Astrocyte (in vitro differentiated cells and primary cell): ENCODE measurements around the gene COL18A1. TPM values are rescaled to one million over a fixed set of nuclear protein-coding genes. Genes with fewer than 3 reads are reported as not detected.

Source experiments
- DNase-seq: peaks from one replicate; pipeline ENCODE4 v3.0.0-alpha.2; 2010; ENCODE audit warnings: low read depth
- FAIRE-seq: peaks from 2 replicates; lab custom pipeline; 2011; peaks lifted over from hg19 to GRCh38; lab: Jason Lieb, UNC
- H2AFZ ChIP-seq: 2 replicates; pipeline ENCODE4 v1.6.0; 2012; ENCODE audit warnings: low read depth, low read length, inconsistent platforms
- H3K27ac ChIP-seq: 2 replicates; pipeline ENCODE4 v1.5.1; 2011; ENCODE audit warnings: low read depth, low read length, inconsistent platforms
- H3K27me3 ChIP-seq: 2 replicates; pipeline ENCODE4 v1.6.0; 2011; ENCODE audit warnings: low read length, inconsistent platforms; ENCODE audit not compliant: insufficient read depth
- H3K36me3 ChIP-seq: 2 replicates; pipeline ENCODE4 v1.5.1; 2011; ENCODE audit warnings: low read length, inconsistent platforms; ENCODE audit not compliant: insufficient read depth
- H3K4me1 ChIP-seq: 2 replicates; pipeline ENCODE4 v1.5.1; 2011; ENCODE audit warnings: low read length, inconsistent platforms; ENCODE audit not compliant: insufficient read depth
- H3K4me2 ChIP-seq: 2 replicates; pipeline ENCODE4 v1.6.0; 2012; ENCODE audit warnings: low read length, inconsistent platforms
- H3K4me3 ChIP-seq: 2 replicates; pipeline ENCODE4 v1.5.1; 2011; ENCODE audit warnings: low read depth, mild to moderate bottlenecking, low read length, inconsistent platforms; ENCODE audit not compliant: insufficient read depth
- H3K79me2 ChIP-seq: 2 replicates; pipeline ENCODE4 v1.6.0; 2012; ENCODE audit warnings: mild to moderate bottlenecking, low read length, inconsistent platforms; ENCODE audit not compliant: insufficient read depth
- H3K9ac ChIP-seq: 2 replicates; pipeline ENCODE4 v1.6.0; 2012; ENCODE audit warnings: mild to moderate bottlenecking, low read length, inconsistent platforms
- H3K9me3 ChIP-seq: 2 replicates; pipeline ENCODE4 v1.5.1; 2012; ENCODE audit warnings: low read depth, mild to moderate bottlenecking, low read length, inconsistent platforms; ENCODE audit not compliant: insufficient read depth
- H4K20me1 ChIP-seq: 2 replicates; pipeline ENCODE4 v1.6.0; 2012; ENCODE audit warnings: low read length, inconsistent platforms; ENCODE audit not compliant: insufficient read depth
- H3K27ac Mint-ChIP-seq: one replicate; pipeline ENCODE4 v1.8.0; 2021; ENCODE audit warnings: mild to moderate bottlenecking, mixed read lengths; ENCODE audit not compliant: unreplicated experiment
- H3K27me3 Mint-ChIP-seq: one replicate; pipeline ENCODE4 v1.8.0; 2021; ENCODE audit warnings: low read depth, mixed read lengths; ENCODE audit not compliant: unreplicated experiment
- H3K36me3 Mint-ChIP-seq: one replicate; pipeline ENCODE4 v1.8.0; 2021; ENCODE audit warnings: low read depth, mixed read lengths; ENCODE audit not compliant: unreplicated experiment
- H3K4me1 Mint-ChIP-seq: one replicate; pipeline ENCODE4 v1.8.0; 2021; ENCODE audit warnings: low read depth, mixed read lengths; ENCODE audit not compliant: unreplicated experiment
- H3K4me3 Mint-ChIP-seq: one replicate; pipeline ENCODE4 v1.8.0; 2021; ENCODE audit warnings: mild to moderate bottlenecking, moderate library complexity, mixed read lengths; ENCODE audit not compliant: unreplicated experiment
- H3K9me3 Mint-ChIP-seq: one replicate; pipeline ENCODE4 v1.8.0; 2021; ENCODE audit warnings: mild to moderate bottlenecking, mixed read lengths; ENCODE audit not compliant: unreplicated experiment
- EZH2 ChIP-seq: IDR thresholded peaks from 2 replicates; pipeline ENCODE4 v1.6.1; 2012; ENCODE audit warnings: mild to moderate bottlenecking, low read length, inconsistent platforms; ENCODE audit not compliant: insufficient read depth
- total RNA-seq: library from RNA; stranded (reverse); gene quantifications from 2 replicates; pipeline ENCODE4 v1.2.1, GENCODE V29; 2021
- TF ChIP-seq, protein P1 (sequence below): IDR thresholded peaks from 2 replicates; pipeline ENCODE4 v1.5.1; 2011; ENCODE audit warnings: low read depth, mild to moderate bottlenecking, inconsistent platforms, low read length, moderate library complexity; ENCODE audit not compliant: insufficient read depth

COL18A1 gene
- total RNA-seq, 1 donor from 2014 or later, result 616 TPM

DNA sequence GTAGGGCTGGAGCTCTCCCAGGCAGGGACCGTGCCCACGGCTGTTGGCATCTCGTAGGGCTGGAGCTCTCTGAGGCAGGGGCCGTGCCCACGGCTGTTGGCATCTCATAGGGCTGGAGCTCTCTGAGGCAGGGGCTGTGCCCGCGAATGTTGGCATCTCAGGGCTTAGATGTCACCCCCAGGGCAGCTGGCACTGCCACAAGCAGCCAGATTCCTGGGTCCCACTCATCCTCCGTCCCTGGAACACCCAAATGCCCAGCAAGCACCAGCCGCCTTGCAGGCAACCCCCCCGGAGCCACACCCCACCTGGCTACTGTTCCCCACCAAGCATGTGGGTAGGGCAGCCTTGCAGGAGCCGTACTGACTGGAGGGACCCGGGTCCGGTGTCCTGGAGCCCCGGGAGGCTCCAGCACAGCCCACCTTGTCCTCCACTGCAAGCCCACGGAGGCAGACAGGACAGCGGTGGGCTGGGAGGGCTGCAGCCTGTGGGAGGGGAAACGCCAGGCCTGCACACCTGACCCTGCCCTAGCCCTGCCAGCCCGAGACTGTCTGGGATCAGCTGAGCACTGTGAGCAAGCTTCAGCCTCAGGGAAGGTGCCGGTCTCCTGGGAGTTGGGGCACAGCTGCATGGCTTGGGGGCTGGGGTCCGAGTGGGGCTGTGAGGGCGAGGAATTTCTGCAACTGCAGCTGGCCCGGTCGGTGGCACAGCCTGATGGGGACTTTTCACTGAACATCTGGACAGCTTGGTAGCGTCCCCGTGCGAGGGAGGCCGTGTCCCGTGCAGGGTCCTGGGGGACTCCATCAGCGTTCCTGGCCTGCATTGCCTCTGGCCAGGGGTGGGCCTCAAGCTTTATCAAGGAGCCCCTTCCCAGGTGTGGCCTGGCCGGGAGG, 53.6 kb downstream of the COL18A1 start:
- Histone ChIP-seq H2AFZ (no peak overlapping the region), H3K79me2 (peaks cover 20% of the 10 kb centered on the region), H3K36me3 (no peaks in the 10 kb centered on the region), H4K20me1 (peaks cover 29% of the 10 kb centered on the region), H3K27ac (no peak overlapping the region), H3K4me3 (no peak overlapping the region), H3K4me1 (peaks cover 42% of the 10 kb centered on the region), H3K9me3 (no peaks in the 10 kb centered on the region), H3K27me3 (no peaks in the 10 kb centered on the region), H3K4me2 (no peak overlapping the region), H3K9ac (no peak overlapping the region)
- no peak for TF ChIP-seq EZH2
- TF ChIP-seq, protein P1, sequence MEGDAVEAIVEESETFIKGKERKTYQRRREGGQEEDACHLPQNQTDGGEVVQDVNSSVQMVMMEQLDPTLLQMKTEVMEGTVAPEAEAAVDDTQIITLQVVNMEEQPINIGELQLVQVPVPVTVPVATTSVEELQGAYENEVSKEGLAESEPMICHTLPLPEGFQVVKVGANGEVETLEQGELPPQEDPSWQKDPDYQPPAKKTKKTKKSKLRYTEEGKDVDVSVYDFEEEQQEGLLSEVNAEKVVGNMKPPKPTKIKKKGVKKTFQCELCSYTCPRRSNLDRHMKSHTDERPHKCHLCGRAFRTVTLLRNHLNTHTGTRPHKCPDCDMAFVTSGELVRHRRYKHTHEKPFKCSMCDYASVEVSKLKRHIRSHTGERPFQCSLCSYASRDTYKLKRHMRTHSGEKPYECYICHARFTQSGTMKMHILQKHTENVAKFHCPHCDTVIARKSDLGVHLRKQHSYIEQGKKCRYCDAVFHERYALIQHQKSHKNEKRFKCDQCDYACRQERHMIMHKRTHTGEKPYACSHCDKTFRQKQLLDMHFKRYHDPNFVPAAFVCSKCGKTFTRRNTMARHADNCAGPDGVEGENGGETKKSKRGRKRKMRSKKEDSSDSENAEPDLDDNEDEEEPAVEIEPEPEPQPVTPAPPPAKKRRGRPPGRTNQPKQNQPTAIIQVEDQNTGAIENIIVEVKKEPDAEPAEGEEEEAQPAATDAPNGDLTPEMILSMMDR, result no peak
- Mint-ChIP-seq H3K36me3 (peaks cover 35% of the 10 kb centered on the region), H3K27ac (no peak overlapping the region), H3K27me3 (no peaks in the 10 kb centered on the region), H3K9me3 (peaks cover 9% of the 10 kb centered on the region), H3K4me1 (peaks cover 34% of the 10 kb centered on the region), H3K4me3 (no peak overlapping the region)
- DNase-seq (no peak), FAIRE-seq (no peak)

DNA sequence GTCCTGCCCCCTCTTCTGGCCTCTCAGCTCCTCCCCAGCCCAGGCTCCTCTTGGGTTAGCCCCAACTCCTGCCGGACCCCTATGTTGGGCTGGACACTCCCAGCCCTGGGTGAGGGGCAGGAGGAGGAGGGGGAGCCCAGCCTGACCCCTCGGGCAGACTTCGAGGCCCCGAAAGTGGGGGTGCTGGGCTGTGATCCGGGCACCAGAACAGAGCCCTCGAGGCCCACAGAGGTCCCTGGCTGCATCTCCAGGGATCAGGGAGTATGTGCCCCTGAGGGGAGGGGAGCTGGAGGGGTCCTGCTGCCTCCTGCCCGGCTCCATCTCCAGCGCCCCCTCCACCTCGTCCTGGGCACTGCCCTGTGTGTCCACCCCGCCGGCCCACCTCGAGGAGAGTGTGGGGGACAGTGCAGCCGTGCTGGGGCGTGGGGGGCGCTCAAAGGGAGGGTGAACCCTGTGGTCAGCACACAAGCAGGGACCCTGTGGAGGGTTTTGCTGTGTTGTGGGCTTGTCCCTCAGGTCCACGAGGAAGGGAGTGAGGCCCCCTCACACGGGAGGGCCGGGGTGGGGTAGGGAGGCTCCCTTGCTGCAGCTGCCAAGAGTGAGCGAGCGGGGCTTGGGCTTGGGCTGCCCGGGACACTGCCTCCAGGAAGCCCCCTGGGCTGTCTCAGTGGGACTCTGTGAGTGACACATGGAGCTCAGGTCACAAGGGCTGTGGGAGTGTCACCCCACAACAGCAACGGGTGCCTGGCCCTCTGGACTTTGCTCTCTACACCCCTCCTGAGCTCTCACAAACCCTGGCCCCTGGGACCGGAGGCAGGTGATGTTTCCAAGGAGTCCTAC, 54.4 kb downstream of the COL18A1 start:
- FAIRE-seq (no peak), DNase-seq (no peak)
- Histone ChIP-seq H3K4me1 (peaks cover 34% of the 10 kb centered on the region), H3K36me3 (no peaks in the 10 kb centered on the region), H4K20me1 (peaks cover 23% of the 10 kb centered on the region), H3K9ac (peak overlapping the region; percentile 40), H3K27me3 (no peaks in the 10 kb centered on the region), H3K4me3 (no peak overlapping the region), H3K27ac (peak overlapping the region; percentile 80), H3K79me2 (peaks cover 16% of the 10 kb centered on the region), H3K4me2 (peak overlapping the region; percentile 56), H3K9me3 (no peaks in the 10 kb centered on the region), H2AFZ (no peak overlapping the region)
- no peak overlapping the region for H3K4me3 Mint-ChIP-seq
- peaks cover 11% of the 10 kb centered on the region for H3K9me3 Mint-ChIP-seq
- H3K27me3 Mint-ChIP-seq, result no peaks in the 10 kb centered on the region
- no peak for TF ChIP-seq EZH2
- TF ChIP-seq, protein P1, result no peak
- H3K4me1 Mint-ChIP-seq, result peaks cover 33% of the 10 kb centered on the region
- H3K27ac Mint-ChIP-seq, result no peak overlapping the region
- peaks cover 39% of the 10 kb centered on the region for H3K36me3 Mint-ChIP-seq
